ENCODE results near the gene JDP2.
A peak's percentile ranks its signal among the peaks of the same experiment; 100 is the strongest.

The JDP2 gene

DNA sequence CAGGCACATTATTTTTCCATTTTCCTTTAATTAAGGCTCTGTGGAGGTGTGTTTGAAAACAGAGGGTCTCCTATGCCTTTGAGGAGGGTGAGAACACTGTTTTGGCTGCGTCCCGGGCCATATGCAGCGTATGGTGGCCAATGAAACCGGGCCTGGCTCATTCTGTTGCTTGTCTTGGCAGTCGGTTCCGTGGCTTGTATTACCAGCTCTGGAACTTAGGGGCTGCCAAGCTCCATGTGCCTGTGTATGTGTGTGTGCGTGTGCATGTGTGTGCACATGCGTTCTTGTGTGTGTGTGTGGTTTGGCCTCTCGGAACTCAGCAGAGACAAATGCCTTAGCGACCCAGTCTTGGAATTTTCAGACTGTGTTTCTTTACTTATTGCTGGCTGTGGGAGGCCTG, 2.7 kb downstream of the JDP2 start:
- Histone ChIP-seq H3K4me1 (ENCODE audit: insufficient read depth, low read length) (peaks cover 71% of the 10 kb centered on the region), H3K27me3 (ENCODE audit: control insufficient read depth in 1 of 2, insufficient read depth in 2 of 2, low read length in 2 of 2) (no peaks in the 10 kb centered on the region), H3K36me3 (ENCODE audit: insufficient read depth, low read length) (peaks cover 28% of the 10 kb centered on the region), H3K27ac (ENCODE audit: low read depth, low read length) (peak overlapping the region; percentile 24), H3K9me3 (ENCODE audit: low read length) (no peaks in the 10 kb centered on the region), H3K4me3 (ENCODE audit: low read depth in 1 of 2, low read length in 2 of 2) (peak overlapping the region; percentile 35 to 69), H3K9ac (ENCODE audit: low read length) (peak overlapping the region; percentile 6)

DNA sequence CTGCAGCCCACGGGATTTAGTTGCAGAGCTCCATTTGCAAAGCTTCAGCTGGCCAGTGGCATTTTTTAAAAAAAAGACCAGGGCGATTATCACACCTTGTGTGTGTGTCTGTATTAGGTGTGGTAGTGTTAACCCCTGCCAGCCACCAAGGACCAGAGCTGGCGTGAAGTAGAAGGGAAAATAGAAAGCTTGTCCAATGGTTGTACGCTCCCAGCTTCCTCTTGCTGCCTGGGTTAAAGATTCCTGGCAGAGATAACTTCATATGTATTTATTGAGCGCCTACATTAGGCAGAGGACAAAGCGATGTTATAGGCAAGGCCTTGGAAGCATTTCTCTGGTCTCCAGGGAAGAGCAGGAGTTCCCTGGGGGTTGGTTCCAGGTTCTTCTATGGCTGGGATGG, 3.2 kb downstream of the JDP2 start:
- Histone ChIP-seq H3K27ac (ENCODE audit: low read depth, low read length) (peak overlapping the region; percentile 24), H3K4me1 (ENCODE audit: insufficient read depth, low read length) (peaks cover 76% of the 10 kb centered on the region), H3K27me3 (ENCODE audit: control insufficient read depth in 1 of 2, insufficient read depth in 2 of 2, low read length in 2 of 2) (no peaks in the 10 kb centered on the region), H3K36me3 (ENCODE audit: insufficient read depth, low read length) (peaks cover 33% of the 10 kb centered on the region), H3K9ac (ENCODE audit: low read length) (no peak overlapping the region), H3K9me3 (ENCODE audit: low read length) (no peaks in the 10 kb centered on the region), H3K4me3 (ENCODE audit: low read depth in 1 of 2, low read length in 2 of 2) (peak overlapping the region; percentile 35 to 69)

DNA sequence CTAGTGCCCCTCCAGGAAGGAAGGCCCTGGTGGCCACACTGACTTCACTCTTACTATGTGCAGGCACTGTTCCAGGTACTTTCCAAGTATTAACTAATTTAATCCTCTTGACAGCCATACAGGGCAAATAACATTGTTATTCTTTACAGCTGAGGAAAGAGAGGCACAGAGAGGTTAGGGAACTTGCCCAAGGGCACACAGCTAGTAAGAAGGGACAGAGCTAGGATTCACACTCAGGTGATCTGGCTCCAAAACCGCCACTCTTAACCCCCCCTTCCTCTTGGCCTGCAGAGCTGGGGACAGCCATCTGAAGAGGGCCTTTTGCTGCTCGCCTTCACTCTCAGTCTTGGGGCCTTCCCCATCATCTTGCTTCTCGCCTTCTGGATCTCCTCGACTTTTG, 4.0 kb downstream of the JDP2 start:
- no peak overlapping the region for H3K9ac ChIP-seq (ENCODE audit: low read length)
- H3K4me3 ChIP-seq (ENCODE audit: low read depth in 1 of 2, low read length in 2 of 2) = no peak overlapping the region
- no peaks in the 10 kb centered on the region for H3K27me3 ChIP-seq (ENCODE audit: control insufficient read depth in 1 of 2, insufficient read depth in 2 of 2, low read length in 2 of 2)
- H3K4me1 ChIP-seq (ENCODE audit: insufficient read depth, low read length) = peaks cover 75% of the 10 kb centered on the region
- peaks cover 37% of the 10 kb centered on the region for H3K36me3 ChIP-seq (ENCODE audit: insufficient read depth, low read length)
- peak overlapping the region; percentile 19 for H3K27ac ChIP-seq (ENCODE audit: low read depth, low read length)
- H3K9me3 ChIP-seq (ENCODE audit: low read length) = no peaks in the 10 kb centered on the region

DNA sequence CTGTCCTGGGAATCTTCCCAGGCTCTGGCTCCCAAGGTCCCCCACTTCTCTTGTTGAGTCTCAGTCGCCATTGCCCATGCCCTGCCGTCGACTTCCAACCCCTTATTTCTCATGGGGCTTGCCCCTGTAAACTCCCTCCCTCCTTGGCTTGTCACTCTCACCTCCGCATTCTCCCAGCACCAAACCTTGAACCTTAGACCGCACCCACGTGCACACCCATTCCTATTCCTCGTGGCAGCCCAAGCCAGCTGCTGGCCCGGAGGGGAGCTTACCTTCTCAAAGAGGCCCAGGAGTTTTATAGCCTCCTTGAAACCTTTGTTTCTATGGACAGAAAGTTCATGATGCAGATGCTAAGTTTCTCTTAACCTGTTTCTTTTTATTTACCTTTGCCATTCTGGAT, 4.6 kb downstream of the JDP2 start:
- Histone ChIP-seq H3K27me3 (ENCODE audit: control insufficient read depth in 1 of 2, insufficient read depth in 2 of 2, low read length in 2 of 2) (no peaks in the 10 kb centered on the region), H3K4me3 (ENCODE audit: low read depth in 1 of 2, low read length in 2 of 2) (no peak overlapping the region), H3K9ac (ENCODE audit: low read length) (no peak overlapping the region), H3K4me1 (ENCODE audit: insufficient read depth, low read length) (peaks cover 76% of the 10 kb centered on the region), H3K27ac (ENCODE audit: low read depth, low read length) (no peak overlapping the region), H3K9me3 (ENCODE audit: low read length) (no peaks in the 10 kb centered on the region), H3K36me3 (ENCODE audit: insufficient read depth, low read length) (peaks cover 41% of the 10 kb centered on the region)

DNA sequence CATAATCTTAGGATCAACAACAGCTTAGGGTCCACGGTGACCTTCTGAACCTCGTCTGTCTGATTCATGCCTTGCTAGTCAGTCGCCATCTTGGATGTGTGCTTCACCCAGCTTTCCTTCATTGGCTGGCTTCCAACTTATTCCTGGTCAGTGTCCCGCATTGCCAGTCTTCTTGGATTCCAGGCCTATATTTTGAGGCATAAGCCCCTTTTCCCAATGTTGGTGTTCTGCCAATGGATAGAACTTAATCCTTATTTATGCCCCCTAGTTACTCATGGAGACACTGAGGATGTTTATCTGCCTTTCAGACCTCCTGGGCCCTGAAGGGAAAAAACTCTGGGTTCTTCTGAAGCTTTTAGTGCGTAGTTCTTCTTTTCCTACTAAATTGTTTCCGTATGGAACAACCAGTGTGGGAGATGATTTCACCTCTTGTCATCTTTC, 5.8 kb downstream of the JDP2 start:
- Histone ChIP-seq H3K27ac (ENCODE audit: low read depth, low read length) (peak overlapping the region; percentile 59), H3K9me3 (ENCODE audit: low read length) (no peaks in the 10 kb centered on the region), H3K9ac (ENCODE audit: low read length) (no peak overlapping the region), H3K36me3 (ENCODE audit: insufficient read depth, low read length) (peaks cover 53% of the 10 kb centered on the region), H3K4me3 (ENCODE audit: low read depth in 1 of 2, low read length in 2 of 2) (no peak overlapping the region), H3K4me1 (ENCODE audit: insufficient read depth, low read length) (peaks cover 87% of the 10 kb centered on the region), H3K27me3 (ENCODE audit: control insufficient read depth in 1 of 2, insufficient read depth in 2 of 2, low read length in 2 of 2) (no peaks in the 10 kb centered on the region)

DNA sequence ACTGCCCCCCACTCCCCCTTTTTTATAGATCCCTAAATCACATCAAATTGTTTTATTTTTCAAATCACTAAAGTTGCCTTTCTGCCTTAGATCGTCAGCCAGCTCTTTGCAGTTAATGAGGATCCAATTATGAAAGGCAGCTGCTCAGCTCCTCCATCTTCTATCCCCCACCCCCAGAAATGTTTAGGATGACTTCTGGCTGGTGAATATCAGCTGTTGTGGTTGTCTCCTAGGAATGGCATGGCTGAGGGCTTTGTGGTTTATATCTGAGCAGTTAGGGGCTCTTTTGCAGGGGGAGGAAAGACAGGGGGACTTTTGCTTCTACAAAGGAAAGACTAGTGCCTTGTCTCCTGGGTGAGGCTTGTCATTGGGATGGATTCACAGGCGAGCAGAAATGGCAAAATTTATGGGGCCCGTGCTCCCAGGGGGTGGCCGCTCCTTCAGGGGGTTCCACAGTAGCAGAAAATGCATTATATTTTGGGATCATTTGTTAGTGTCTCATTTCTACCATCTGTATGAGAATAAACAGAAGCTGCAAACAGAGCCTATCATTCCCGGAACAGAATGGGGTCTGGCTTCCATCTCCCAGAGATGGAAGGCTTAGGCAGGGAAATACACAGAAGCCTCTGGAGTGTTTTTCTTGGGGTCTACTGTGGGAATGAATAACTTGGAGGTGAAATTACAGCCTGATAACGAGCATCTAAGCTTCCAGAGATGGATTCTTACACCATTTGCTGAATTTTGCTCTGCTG, 6.5 kb downstream of the JDP2 start:
- Histone ChIP-seq H3K27me3 (ENCODE audit: control insufficient read depth in 1 of 2, insufficient read depth in 2 of 2, low read length in 2 of 2) (no peaks in the 10 kb centered on the region), H3K4me1 (ENCODE audit: insufficient read depth, low read length) (peaks cover 87% of the 10 kb centered on the region), H3K9me3 (ENCODE audit: low read length) (no peaks in the 10 kb centered on the region), H3K9ac (ENCODE audit: low read length) (no peak overlapping the region), H3K27ac (ENCODE audit: low read depth, low read length) (peak overlapping the region; percentile 39), H3K36me3 (ENCODE audit: insufficient read depth, low read length) (peaks cover 60% of the 10 kb centered on the region), H3K4me3 (ENCODE audit: low read depth in 1 of 2, low read length in 2 of 2) (peak overlapping the region in 1 of 2 donors; percentile 2)

DNA sequence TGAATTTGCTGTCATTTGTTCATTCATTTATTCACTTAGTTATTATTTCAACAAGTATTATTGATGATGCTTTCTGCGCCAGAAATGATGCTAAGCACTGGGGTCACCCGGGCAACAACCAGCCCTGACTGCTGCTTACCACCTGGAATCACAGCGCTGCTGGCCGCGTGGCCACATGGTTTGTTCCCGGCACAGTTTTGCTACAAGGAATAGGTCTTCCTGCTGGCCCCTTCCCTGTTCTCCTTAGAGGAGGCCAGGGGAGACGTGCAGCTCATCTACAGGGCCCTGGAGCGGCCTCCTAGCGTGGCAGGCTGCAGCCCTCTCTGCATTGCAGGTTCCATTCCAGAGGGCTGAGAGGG, 7.0 kb downstream of the JDP2 start:
- Histone ChIP-seq H3K27ac (ENCODE audit: low read depth, low read length) (peak overlapping the region; percentile 39), H3K4me1 (ENCODE audit: insufficient read depth, low read length) (peaks cover 87% of the 10 kb centered on the region), H3K36me3 (ENCODE audit: insufficient read depth, low read length) (peaks cover 65% of the 10 kb centered on the region), H3K4me3 (ENCODE audit: low read depth in 1 of 2, low read length in 2 of 2) (peak overlapping the region in 1 of 2 donors; percentile 10), H3K9me3 (ENCODE audit: low read length) (no peaks in the 10 kb centered on the region), H3K27me3 (ENCODE audit: control insufficient read depth in 1 of 2, insufficient read depth in 2 of 2, low read length in 2 of 2) (no peaks in the 10 kb centered on the region), H3K9ac (ENCODE audit: low read length) (no peak overlapping the region)

DNA sequence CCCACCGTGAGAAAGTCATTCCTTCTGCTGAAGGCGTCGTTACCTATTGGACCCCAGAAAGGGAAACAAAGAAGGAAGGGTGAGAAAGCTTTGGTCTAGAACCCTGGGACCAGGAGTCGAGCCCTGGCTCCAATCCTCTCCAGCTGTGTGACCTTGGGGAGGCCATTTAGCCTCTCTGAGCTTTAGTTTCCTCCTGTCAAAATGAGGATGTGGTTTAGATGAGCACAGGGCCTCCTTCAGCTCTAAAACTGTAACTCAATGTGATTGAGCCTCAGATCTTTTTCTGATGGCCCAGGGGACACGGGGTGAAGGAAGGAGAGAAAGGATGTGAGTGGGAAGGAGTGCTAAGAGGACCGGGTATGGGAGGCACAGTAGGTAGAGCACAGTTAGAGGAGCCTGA, 7.7 kb downstream of the JDP2 start:
- peaks cover 86% of the 10 kb centered on the region for H3K4me1 ChIP-seq (ENCODE audit: insufficient read depth, low read length)
- H3K27me3 ChIP-seq (ENCODE audit: control insufficient read depth in 1 of 2, insufficient read depth in 2 of 2, low read length in 2 of 2) = no peaks in the 10 kb centered on the region
- H3K36me3 ChIP-seq (ENCODE audit: insufficient read depth, low read length) = peaks cover 70% of the 10 kb centered on the region
- H3K4me3 ChIP-seq (ENCODE audit: low read depth in 1 of 2, low read length in 2 of 2) = peak overlapping the region in 1 of 2 donors; percentile 10
- no peaks in the 10 kb centered on the region for H3K9me3 ChIP-seq (ENCODE audit: low read length)
- no peak overlapping the region for H3K9ac ChIP-seq (ENCODE audit: low read length)
- H3K27ac ChIP-seq (ENCODE audit: low read depth, low read length) = peak overlapping the region; percentile 3

DNA sequence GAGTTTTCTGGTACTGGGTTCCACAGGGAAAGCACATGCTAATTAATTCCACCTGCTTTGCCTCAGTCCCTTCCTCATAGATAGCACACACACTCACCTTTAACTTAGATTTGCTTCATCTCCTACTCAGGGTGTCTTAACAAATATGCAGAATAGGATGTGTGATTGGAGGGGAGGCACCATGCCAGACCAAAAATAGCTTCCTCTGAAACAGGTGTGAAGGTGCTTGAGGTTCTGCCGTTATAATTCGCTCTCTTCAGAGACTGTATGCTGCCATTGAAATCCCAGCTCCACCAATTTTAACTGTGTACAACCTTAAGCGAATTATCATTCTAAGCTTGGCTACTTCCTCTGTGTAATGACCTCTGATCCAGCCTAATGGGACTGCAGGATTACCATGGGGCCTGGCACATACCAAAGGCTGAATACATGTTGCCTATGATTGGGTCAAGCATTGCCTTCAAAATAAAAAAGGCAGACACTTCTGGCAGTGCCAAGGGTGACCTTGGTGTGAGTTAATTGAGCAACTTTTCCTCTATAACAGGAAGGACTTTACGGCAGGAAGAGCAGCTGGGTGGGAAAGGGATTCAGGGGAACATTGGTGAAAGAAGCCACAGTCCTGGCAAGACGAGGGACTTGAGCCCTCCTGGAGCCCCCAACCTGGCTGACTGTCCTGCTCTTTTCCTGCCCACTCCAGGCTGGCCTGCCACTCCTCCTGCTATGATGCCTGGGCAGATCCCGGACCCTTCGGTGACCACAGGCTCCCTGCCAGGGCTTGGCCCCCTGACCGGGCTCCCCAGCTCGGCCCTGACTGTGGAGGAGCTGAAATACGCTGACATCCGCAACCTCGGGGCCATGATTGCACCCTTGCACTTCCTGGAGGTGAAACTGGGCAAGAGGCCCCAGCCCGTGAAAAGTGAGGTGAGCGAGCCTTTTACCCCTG, 9.7 kb downstream of the JDP2 start:
- H3K27me3 ChIP-seq (ENCODE audit: control insufficient read depth in 1 of 2, insufficient read depth in 2 of 2, low read length in 2 of 2) = no peaks in the 10 kb centered on the region
- H3K27ac ChIP-seq (ENCODE audit: low read depth, low read length) = no peak overlapping the region
- no peaks in the 10 kb centered on the region for H3K9me3 ChIP-seq (ENCODE audit: low read length)
- H3K36me3 ChIP-seq (ENCODE audit: insufficient read depth, low read length) = peaks cover 69% of the 10 kb centered on the region
- H3K4me3 ChIP-seq (ENCODE audit: low read depth in 1 of 2, low read length in 2 of 2) = no peak overlapping the region
- no peak overlapping the region for H3K9ac ChIP-seq (ENCODE audit: low read length)
- peaks cover 86% of the 10 kb centered on the region for H3K4me1 ChIP-seq (ENCODE audit: insufficient read depth, low read length)

DNA sequence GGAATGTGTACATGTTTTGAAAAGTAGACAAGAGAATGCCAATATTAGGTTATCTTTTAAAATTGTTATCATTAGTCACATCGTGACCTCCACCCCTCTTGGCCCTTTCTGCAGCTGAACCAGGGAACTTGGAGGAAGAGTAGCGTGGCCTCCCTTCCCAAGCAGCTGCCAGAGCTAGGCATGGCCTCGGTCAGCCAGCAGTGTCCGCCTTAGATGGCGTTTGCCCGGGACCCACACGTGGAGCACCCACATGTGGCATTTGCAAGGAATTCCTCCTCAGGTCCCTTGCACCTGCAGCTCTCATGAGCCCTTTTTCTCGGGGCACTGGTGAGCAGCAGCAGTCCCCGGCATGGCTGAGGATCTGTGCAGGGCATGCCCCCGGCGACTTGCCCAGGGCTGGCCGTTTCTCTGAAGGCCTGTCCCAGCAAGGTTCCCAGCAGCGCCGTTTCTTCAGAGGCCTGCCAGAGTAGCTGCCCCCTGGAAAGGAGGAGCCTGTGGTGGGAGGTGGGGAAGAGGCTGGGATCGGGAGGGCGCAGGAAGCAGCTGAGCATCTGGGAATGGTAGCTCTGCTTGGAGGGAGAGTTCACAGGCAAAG, 10.8 kb downstream of the JDP2 start:
- peaks cover 90% of the 10 kb centered on the region for H3K4me1 ChIP-seq (ENCODE audit: insufficient read depth, low read length)
- H3K36me3 ChIP-seq (ENCODE audit: insufficient read depth, low read length) = peaks cover 74% of the 10 kb centered on the region
- H3K27me3 ChIP-seq (ENCODE audit: control insufficient read depth in 1 of 2, insufficient read depth in 2 of 2, low read length in 2 of 2) = no peaks in the 10 kb centered on the region
- no peaks in the 10 kb centered on the region for H3K9me3 ChIP-seq (ENCODE audit: low read length)
- no peak overlapping the region for H3K4me3 ChIP-seq (ENCODE audit: low read depth in 1 of 2, low read length in 2 of 2)
- H3K27ac ChIP-seq (ENCODE audit: low read depth, low read length) = no peak overlapping the region
- H3K9ac ChIP-seq (ENCODE audit: low read length) = no peak overlapping the region

DNA sequence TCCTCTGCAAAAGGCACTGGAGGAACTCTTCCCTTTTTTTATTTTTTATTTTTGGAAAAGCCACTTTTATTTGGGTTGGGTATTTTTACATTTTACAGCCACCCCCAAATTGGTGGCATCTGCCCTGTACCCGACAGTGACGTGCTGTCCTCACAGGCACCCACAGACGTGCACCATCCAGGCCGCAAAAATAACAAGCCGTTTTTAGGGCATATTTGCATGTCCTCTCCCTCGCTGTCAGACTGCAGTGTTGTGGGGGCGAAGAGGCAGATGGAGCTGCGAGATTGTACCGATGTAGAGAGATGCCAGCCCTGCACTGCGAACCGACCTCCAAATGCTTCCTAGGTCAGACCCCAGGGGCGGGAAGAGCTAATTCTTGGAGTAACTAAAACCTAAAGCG, 12.2 kb downstream of the JDP2 start:
- H3K9me3 ChIP-seq (ENCODE audit: low read length) = no peaks in the 10 kb centered on the region
- H3K9ac ChIP-seq (ENCODE audit: low read length) = no peak overlapping the region
- peaks cover 83% of the 10 kb centered on the region for H3K4me1 ChIP-seq (ENCODE audit: insufficient read depth, low read length)
- peak overlapping the region in 1 of 2 donors; percentile 38 for H3K4me3 ChIP-seq (ENCODE audit: low read depth in 1 of 2, low read length in 2 of 2)
- H3K27me3 ChIP-seq (ENCODE audit: control insufficient read depth in 1 of 2, insufficient read depth in 2 of 2, low read length in 2 of 2) = no peaks in the 10 kb centered on the region
- H3K27ac ChIP-seq (ENCODE audit: low read depth, low read length) = no peak overlapping the region
- peaks cover 75% of the 10 kb centered on the region for H3K36me3 ChIP-seq (ENCODE audit: insufficient read depth, low read length)
